A673 (cell line): ENCODE results near the gene CYB5RL.

Source experiments
- EZH2 ChIP-seq: fragments of 200-600 bp; sonication (generic); IDR thresholded peaks from 2 replicates; pipeline ENCODE4 v1.6.1; 2017; ENCODE audit warnings: borderline replicate concordance, low read depth, mild to moderate bottlenecking, mixed read lengths, antibody characterized with exemption, low read length; ENCODE audit not compliant: poor library complexity, severe bottlenecking
- TF ChIP-seq, protein P1 (sequence below): fragments of 300-800, 200-600 bp; sonication (generic); conservative IDR thresholded peaks from 2 replicates; pipeline ENCODE4 v1.5.1; 2017; ENCODE audit warnings: low read depth, mild to moderate bottlenecking, antibody characterized with exemption, low read length, moderate library complexity, mixed read lengths

DNA sequence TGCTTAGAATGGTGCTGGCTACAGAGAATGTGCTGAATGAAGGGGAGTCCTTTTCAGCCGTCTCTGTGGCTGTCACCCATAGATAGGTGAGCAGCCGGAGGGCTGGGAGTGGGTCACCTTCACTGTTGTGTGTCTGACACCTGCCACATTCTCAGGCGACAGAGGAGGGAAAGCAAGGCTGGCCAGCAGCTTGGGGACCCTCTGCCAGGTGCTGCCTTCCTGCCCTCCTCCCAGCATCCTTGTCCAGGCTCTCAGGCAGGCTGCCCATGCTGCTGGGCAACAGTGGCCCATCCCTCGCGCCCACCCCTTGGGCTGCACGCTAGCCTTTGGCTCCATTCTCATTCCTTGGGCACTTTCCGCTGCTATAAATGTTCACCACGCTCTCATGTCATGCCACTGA, 22.1 kb downstream of the CYB5RL start:
- TF ChIP-seq, protein P1, sequence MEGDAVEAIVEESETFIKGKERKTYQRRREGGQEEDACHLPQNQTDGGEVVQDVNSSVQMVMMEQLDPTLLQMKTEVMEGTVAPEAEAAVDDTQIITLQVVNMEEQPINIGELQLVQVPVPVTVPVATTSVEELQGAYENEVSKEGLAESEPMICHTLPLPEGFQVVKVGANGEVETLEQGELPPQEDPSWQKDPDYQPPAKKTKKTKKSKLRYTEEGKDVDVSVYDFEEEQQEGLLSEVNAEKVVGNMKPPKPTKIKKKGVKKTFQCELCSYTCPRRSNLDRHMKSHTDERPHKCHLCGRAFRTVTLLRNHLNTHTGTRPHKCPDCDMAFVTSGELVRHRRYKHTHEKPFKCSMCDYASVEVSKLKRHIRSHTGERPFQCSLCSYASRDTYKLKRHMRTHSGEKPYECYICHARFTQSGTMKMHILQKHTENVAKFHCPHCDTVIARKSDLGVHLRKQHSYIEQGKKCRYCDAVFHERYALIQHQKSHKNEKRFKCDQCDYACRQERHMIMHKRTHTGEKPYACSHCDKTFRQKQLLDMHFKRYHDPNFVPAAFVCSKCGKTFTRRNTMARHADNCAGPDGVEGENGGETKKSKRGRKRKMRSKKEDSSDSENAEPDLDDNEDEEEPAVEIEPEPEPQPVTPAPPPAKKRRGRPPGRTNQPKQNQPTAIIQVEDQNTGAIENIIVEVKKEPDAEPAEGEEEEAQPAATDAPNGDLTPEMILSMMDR: no peak
- TF ChIP-seq EZH2: no peak
